ENCODE results near the gene GPT2.

DNA sequence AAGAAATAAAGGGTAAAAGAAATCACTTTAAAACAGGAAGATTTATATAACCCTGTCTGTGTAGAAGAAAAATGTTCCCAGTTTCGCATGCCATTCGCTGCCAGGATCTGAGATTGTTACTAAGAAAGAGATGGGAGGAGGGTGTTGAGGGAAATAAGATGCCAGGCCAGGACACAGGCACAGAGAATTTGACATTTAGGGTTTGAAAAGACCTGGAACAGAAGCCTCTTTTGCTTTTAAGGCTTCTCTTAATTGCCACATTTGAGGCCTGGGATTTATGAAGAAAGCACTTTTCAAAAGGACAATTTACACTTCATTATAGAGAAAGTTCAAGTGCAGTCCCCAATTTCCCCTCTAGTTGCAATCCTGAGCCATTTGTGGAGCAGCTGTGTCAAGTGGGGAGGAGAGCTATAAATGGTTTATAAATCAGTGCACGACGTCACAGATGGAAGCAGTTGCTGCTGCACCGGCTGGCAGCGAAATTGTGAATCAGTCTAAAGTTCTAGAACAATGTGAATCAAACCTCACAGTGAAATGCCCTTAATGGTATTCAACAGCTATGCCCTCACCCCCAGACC, 26.7 kb upstream of the GPT2 start:
- TF ChIP-seq CTCF (IDR thresholded peaks at IDR 0.05) (peak in 3 of 4 experiments; percentile 22 to 49 (median 27)), POLR2A (IDR thresholded peaks at IDR 0.05) (no peak), POLR2AphosphoS5 (IDR thresholded peaks at IDR 0.05) (no peak)
